NCI-H1694 treated with DMSO at 0.1 percent for 48 hours (cell line): Measurements from ENCODE around the gene ARAF.
"Not testable (repeated sequence)": the region's sequence is repeated elsewhere in the genome, so short reads cannot be mapped to it uniquely, and the experiment has no call there.

ENCODE experiments used
- DNase-seq: peaks from one replicate; lab custom pipeline; 2025; lab: John Stamatoyannopoulos, UW

Gene ARAF

GRCh38 chrX:47586043-47586787 lies 25.2 kb downstream of the ARAF start:
- no peak for DNase-seq

DNA sequence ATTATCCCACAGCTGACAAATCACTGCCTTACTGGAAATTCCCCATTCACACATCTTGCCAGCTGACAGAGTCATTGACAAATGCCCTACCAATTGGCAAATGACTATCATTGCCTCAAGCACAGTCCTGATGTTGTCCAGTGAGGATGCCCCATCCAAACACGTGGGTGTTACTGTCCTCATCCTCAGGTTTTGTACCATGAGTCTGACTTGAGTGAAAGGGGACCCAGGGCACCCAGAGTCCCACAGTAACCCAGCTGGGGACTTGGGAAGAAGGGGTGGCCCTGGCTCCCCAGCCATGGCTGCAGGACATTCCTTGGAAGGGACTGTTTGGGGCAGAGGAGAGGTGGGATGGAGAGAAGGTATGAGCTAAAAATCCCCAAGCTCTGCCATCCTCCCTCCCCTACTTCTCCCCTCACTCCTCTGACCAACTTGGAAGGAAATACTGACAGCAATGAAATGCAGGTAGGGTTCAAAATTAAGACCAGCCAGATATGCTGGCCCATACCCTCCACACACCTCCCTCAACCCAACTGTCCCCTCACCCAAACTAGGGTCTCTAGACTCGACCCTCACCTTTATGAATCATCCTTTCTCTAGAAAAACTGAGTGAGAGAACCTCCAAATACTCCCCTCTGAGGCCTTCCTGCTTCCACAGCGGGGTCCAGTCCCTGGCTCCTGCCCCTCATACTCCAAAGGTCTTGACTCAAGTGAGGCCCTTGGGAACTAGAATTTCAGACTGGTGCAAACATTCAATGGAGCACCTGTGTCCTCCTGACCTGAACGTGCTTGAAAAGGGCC lies 26.3 kb downstream of the ARAF start:
- no peak for DNase-seq

GRCh38 chrX:47587906-47588735 lies 27.1 kb downstream of the ARAF start:
- no peak for DNase-seq

- DNase-seq: no peak
These were observed 30.0 kb downstream of the ARAF start for GRCh38 chrX:47590984-47591383.

GRCh38 chrX:47593522-47593921 lies 32.5 kb downstream of the ARAF start:
- DNase-seq: no peak

- DNase-seq: no peak
These were observed 34.8 kb downstream of the ARAF start for GRCh38 chrX:47595716-47596251.

DNA sequence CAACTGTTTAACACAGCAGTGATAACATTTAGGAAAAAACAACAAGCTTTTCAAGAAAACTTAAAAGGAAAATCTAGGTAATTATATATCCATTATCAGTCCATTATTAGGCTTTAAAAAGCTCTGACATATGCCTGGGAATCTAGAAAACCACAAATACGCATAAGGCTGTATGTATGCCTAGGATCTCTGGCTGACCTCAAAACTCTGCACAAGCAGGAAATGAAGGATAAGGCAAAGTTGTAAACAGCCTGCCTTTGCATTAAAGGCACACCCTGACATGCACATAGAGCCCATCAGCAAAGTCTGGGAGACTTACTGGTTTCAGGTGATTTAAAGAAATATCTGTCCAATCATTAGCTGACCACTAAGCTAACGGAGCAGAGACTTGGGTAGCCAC lies 35.3 kb downstream of the ARAF start:
- DNase-seq: no peak

DNA sequence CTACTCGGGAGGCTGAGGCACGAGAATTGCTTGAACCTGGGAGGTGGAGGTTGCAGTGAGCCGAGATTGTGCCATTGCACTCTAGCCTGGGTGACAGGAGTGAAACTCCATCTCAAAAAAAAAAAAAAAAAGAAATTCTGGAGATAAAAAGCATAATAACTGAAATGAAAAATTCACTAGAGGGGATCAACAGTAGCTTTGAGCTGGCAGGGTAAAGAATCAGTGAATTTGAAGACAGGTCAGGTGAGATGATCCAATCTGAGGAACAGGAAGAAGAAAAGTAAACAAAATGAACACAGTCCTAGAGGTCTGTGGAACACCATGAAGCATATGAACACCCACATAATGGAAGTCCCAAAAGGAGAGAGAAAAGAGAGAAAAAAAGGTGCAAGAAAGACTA lies 36.2 kb downstream of the ARAF start:
- DNase-seq: no peak

- not testable (repeated sequence) for DNase-seq
These were observed 42.1 kb downstream of the ARAF start for GRCh38 chrX:47603125-47603524.

DNA sequence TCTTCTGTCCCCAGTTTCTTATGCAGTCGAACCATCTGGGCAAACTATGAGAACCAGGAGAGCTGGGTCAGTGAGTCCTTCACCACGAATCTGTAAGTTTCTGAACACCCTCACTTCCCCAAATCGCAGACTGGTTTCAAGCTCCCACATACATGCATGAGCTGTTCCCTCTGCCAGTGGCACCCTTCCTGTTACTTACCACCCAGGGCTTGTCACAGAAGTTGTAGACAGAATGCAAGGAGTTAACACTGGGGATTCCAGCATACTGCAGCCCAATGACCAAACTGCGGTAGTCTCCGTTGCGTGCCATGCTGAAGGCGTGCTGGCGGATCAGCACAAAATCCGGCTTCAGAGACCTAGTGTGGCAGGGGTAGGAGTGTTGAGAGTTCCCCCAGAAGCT lies 44.0 kb downstream of the ARAF start:
- no peak for DNase-seq

DNA sequence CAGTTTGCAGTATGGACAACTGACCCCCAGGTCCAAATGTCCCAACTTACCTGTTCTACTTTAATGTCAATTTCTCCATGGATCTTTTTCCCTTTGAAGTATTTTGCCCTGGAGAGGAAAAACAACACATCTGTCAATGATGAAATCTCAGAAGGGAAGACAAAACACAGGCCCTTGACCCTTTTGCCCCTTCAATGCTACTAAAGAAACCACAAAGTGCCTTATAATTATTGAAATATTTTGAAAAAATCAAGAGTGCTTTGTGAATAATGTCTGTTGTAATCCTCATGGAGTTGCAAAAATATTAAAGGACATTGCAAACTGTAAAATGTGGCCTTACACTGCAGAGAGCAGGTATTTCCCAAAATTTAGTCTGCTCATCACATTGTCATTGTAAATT lies 46.1 kb downstream of the ARAF start:
- DNase-seq: no peak

- no peak for DNase-seq
These were observed 47.3 kb downstream of the ARAF start for GRCh38 chrX:47608130-47608810.

- DNase-seq: no peak
These were observed 49.5 kb downstream of the ARAF start for GRCh38 chrX:47610511-47610910.

GRCh38 chrX:47611489-47611888 lies 50.5 kb downstream of the ARAF start:
- DNase-seq: no peak

- DNase-seq: no peak
These were observed 50.9 kb downstream of the ARAF start for GRCh38 chrX:47611926-47612325.

GRCh38 chrX:47612418-47612817 lies 51.4 kb downstream of the ARAF start:
- no peak for DNase-seq

DNA sequence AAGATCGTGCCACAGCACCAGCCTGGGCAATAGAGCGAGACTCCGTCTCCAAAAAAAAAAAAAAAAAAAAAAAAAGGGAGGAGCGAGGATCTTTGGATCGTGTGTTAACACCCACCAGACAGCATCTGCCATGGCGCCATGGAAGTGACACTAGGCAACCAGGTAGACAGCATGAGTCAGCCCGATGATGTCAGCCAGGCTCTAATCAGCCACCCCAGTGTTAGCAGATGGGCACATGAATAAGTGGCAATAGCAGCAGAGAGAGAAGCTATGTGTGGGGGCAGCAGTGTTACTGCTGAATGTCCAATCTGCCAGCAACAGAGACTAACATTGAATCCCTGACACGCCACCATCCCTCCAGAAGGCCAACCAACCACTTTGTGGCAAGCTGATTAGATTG lies 52.1 kb downstream of the ARAF start:
- no peak for DNase-seq

DNA sequence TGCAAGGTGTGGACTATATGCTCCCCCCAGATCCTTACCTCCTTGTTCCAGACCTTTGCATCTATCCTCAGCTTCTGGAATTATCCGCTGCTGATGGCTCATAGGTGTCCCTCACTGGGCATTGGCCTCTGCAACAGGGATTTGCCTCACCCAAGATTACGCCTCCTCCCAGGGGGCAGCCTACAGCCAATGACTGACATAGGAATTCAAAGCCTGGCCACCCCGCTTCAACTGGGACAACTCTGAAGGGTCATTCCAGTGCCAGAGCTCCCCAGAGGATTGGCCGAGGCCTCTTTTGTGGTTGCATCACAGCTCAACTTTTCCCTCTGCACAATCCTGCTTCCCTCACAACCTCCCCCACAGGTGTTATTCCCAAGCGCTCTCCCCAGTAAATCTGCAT lies 53.6 kb downstream of the ARAF start:
- no peak for DNase-seq

- DNase-seq: no peak
These were observed 58.0 kb downstream of the ARAF start for GRCh38 chrX:47618923-47619485.

DNA sequence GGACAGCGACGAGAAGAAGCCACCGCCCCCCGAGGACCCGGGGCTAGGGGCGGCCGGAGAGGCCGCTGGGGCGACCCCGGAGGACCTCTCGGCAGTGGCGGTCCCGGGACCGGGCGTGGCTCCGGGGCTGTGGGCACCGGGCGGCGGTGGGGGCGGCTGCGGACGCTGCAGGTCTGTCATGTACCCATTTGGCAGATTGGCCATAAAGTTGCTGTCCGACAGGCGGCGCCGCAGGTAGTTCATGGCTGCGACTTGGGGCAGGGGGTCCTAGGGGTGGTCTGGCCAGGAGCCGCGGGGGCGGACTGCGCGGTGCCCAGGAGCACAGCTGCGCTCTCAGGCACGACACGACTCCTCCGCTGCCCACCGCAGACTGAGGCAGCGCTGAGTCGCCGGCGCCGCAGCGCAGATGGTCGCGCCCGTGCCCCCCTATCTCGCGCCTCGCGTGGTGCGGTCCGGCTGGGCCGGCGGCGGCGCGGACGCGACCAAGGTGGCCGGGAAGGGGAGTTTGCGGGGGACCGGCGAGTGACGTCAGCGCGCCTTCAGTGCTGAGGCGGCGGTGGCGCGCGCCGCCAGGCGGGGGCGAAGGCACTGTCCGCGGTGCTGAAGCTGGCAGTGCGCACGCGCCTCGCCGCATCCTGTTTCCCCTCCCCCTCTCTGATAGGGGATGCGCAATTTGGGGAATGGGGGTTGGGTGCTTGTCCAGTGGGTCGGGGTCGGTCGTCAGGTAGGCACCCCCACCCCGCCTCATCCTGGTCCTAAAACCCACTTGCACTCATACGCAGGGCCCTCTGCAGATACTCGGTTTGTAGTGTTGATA lies 58.7 kb downstream of the ARAF start, which contains the start of gene SYN1:
Gene SYN1 (minus strand): TSS at position 372 of the 817 bp plus-strand sequence. CDS start 129 bp downstream, at position 243.
- peak; percentile 64 for DNase-seq
